BLaER1 (cell line): Measurements from ENCODE around the gene CTSW.

Experiments used
- H3K27ac ChIP-seq: shearing (Covaris generic); formaldehyde crosslinking; 2 replicates; pipeline ENCODE4 v1.8.1; 2022
- H3K27me3 ChIP-seq: shearing (Covaris generic); formaldehyde crosslinking; 2 replicates; pipeline ENCODE4 v1.8.1; 2022
- H3K36me3 ChIP-seq: shearing (Covaris generic); formaldehyde crosslinking; 2 replicates; pipeline ENCODE4 v1.8.1; 2022
- H3K4me1 ChIP-seq: shearing (Covaris generic); formaldehyde crosslinking; 2 replicates; pipeline ENCODE4 v1.8.1; 2022
- H3K4me2 ChIP-seq: shearing (Covaris generic); formaldehyde crosslinking; 2 replicates; pipeline ENCODE4 v1.8.1; 2022
- H3K4me3 ChIP-seq: shearing (Covaris generic); formaldehyde crosslinking; 2 replicates; pipeline ENCODE4 v1.8.1; 2022
- H3K9ac ChIP-seq: shearing (Covaris generic); formaldehyde crosslinking; 2 replicates; pipeline ENCODE4 v1.8.1; 2022
- H3K9me3 ChIP-seq: shearing (Covaris generic); formaldehyde crosslinking; 2 replicates; pipeline ENCODE4 v1.8.1; 2022
- H4K20me1 ChIP-seq: shearing (Covaris generic); formaldehyde crosslinking; 2 replicates; pipeline ENCODE4 v1.8.1; 2022
- Cebpa-rat ChIP-seq: shearing (Covaris generic); IDR thresholded peaks from 2 replicates; pipeline ENCODE4 v1.8.1; 2022

The CTSW gene

DNA sequence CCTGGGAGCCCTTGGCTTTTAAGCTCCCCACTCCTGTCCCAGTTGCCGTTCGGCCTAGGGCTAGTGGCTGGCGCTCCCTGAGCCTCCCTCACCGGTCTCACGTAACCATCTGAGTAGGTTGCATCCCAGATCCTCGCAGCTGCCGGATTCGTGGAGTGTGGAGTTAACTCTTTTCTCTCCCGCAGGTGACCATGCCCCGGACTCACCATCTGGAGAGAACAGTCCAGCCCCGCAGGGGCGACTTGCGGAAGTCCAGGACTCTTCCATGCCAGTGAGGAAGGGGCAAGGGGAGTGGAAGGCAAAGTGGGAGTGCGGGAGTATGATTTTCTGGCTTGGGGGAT, 18.5 kb upstream of the CTSW start:
- Histone ChIP-seq H3K27ac (peak overlapping the region; percentile 86), H3K36me3 (peaks cover 53% of the 10 kb centered on the region)
- TF ChIP-seq Cebpa-rat: no peak

GRCh38 chr11:65861533-65862183, 18.0 kb upstream of the CTSW start:
- H3K4me3 ChIP-seq: peak overlapping the region; percentile 91
- no peak for TF ChIP-seq Cebpa-rat
- H3K36me3 ChIP-seq: peaks cover 53% of the 10 kb centered on the region
- peak overlapping the region; percentile 89 for H3K4me2 ChIP-seq
- peak overlapping the region; percentile 86; the same call in 1 of the 2 replicates for H3K27ac ChIP-seq
- peaks cover 28% of the 10 kb centered on the region for H3K4me1 ChIP-seq
- no peaks in the 10 kb centered on the region for H3K9me3 ChIP-seq
- peaks cover 66% of the 10 kb centered on the region for H4K20me1 ChIP-seq
- H3K9ac ChIP-seq: peak overlapping the region; percentile 96
- no peaks in the 10 kb centered on the region for H3K27me3 ChIP-seq

More for the DNA sequence above, 18.5 kb upstream of the CTSW start:
- H3K9me3 ChIP-seq: no peaks in the 10 kb centered on the region
- H3K4me3 ChIP-seq: peak overlapping the region; percentile 91
- H3K4me2 ChIP-seq: peak overlapping the region; percentile 89
- H3K27me3 ChIP-seq: no peaks in the 10 kb centered on the region
- peak overlapping the region; percentile 96 for H3K9ac ChIP-seq
- peaks cover 33% of the 10 kb centered on the region for H3K4me1 ChIP-seq
- peaks cover 66% of the 10 kb centered on the region for H4K20me1 ChIP-seq

DNA sequence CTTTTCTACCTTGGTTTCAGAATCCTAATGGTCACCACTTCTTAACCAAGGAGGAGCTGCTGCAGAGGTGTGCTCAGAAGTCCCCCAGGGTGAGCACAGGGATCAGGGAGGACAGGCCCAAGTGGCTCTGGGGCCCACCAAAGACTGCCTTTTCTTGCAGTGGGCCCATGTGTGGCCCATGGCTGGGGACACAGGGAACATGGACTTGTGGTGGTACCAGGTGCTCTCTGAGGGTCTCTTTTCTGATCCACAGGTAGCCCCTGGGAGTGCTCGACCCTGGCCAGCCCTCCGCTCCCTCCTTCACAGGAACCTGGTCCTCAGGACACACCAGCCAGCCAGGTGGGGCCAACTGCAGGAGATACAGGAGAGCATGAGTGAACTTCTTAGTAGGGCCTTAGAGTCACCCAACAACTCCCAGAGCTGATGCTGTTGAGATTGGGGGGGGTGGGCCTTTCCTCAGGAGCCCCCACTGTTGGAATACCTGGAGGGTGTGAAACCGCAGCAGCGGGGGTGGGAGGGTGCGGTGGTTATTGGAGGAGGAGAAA, 17.4 kb upstream of the CTSW start:
- Histone ChIP-seq H3K4me3 (peak overlapping the region; percentile 91; the same call in 1 of the 2 replicates), H3K4me1 (peaks cover 26% of the 10 kb centered on the region), H3K4me2 (peak overlapping the region; percentile 89), H3K27ac (no peak overlapping the region), H3K36me3 (peaks cover 58% of the 10 kb centered on the region), H3K9ac (0 out of 2 replicates have a peak overlapping the region, but pooled peaks have one; percentile 96), H4K20me1 (peaks cover 66% of the 10 kb centered on the region), H3K9me3 (no peaks in the 10 kb centered on the region), H3K27me3 (no peaks in the 10 kb centered on the region)
- TF ChIP-seq Cebpa-rat: no peak

DNA sequence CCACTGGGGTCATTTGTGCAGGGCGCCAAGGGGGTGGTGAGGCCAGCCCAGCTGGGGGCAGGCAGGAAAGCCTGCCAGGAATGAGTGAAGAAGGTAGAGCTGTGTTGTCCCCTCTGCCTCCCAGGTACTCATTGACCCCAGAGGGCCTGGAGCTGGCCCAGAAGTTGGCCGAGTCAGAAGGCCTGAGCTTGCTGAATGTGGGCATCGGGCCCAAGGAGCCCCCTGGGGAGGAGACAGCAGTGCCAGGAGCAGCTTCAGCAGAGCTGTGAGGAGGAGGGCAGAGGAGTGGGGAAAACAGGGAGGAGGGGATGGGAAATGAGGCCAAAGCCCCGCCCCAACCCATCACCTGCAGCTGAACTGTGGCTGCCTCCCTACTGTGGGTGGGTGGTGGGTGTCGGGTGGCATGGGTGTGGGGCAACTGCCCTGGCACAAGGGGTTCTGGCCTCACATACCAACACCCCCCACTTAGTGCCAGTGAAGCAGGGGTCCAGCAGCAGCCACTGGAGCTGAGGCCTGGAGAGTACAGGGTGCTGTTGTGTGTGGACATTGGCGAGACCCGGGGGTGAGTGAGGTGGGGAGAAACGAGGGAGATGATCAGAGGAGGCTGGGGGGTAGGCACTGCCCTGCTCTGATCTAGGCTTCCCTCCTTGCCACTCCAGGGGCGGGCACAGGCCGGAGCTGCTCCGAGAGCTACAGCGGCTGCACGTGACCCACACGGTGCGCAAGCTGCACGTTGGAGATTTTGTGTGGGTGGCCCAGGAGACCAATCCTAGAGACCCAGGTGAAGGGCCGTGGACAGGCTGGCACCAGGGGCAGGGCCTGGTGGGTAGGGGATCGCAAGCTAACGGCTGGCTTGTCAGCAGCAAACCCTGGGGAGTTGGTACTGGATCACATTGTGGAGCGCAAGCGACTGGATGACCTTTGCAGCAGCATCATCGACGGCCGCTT, 16.4 kb upstream of the CTSW start:
- Histone ChIP-seq H3K4me3 (no peak overlapping the region), H3K4me1 (peaks cover 26% of the 10 kb centered on the region), H3K4me2 (no peak overlapping the region), H4K20me1 (peaks cover 66% of the 10 kb centered on the region), H3K27me3 (0 out of 2 replicates have a peak, but pooled peaks cover under 1% of the 10 kb centered on the region), H3K9me3 (no peaks in the 10 kb centered on the region), H3K9ac (0 out of 2 replicates have a peak overlapping the region, but pooled peaks have one; percentile 22), H3K27ac (no peak overlapping the region), H3K36me3 (peaks cover 66% of the 10 kb centered on the region)
- no peak for TF ChIP-seq Cebpa-rat

DNA sequence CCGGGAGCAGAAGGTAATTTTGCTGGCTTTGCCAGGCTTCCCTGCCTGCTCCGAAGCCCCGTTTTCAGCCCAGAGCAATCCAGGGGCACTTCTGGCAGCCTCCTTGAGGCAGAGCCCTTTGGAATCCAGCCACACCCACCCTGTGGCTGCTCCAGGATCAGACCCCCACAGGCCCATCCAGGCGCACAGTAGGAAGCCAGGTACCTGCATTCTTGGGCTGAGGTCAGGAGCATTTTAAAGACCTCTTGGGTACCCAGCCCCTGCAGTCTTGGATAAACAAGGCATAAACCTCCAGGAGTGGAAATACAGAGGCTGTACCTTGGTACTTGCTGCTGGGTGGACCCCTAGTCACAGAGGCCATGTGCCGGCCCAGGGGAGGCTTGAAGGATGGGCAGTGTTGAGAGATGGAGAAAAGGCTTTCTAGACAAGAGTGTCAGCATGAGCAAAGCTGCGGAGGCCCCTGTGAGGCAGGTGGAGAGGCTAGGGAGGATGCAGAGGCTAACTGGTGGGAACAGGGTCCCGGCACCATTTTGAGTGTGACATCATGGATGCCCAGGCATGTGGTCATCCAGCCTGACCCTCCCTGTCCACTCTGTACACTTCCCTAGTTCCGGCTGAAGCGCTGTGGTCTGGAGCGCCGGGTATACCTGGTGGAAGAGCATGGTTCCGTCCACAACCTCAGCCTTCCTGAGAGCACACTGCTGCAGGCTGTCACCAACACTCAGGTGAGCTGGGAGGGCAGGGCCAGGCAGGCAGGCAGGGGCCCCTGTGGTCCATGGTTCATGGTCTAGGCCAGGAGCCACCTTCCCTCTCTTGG, 15.5 kb upstream of the CTSW start:
- H4K20me1 ChIP-seq: peaks cover 75% of the 10 kb centered on the region
- H3K9ac ChIP-seq: no peak overlapping the region
- H3K4me1 ChIP-seq: peaks cover 20% of the 10 kb centered on the region
- H3K9me3 ChIP-seq: no peaks in the 10 kb centered on the region
- TF ChIP-seq Cebpa-rat: no peak
- no peak overlapping the region for H3K27ac ChIP-seq
- H3K4me2 ChIP-seq: no peak overlapping the region
- H3K36me3 ChIP-seq: peaks cover 70% of the 10 kb centered on the region
- H3K27me3 ChIP-seq: peaks cover 8% of the 10 kb centered on the region; the same call in 1 of the 2 replicates
- no peak overlapping the region for H3K4me3 ChIP-seq

GRCh38 chr11:65864706-65865471, 14.7 kb upstream of the CTSW start:
- Histone ChIP-seq H3K4me2 (no peak overlapping the region), H3K36me3 (peaks cover 70% of the 10 kb centered on the region), H3K9me3 (no peaks in the 10 kb centered on the region), H3K4me1 (peaks cover 24% of the 10 kb centered on the region), H3K9ac (no peak overlapping the region), H4K20me1 (peaks cover 82% of the 10 kb centered on the region), H3K27ac (no peak overlapping the region), H3K27me3 (peaks cover 16% of the 10 kb centered on the region), H3K4me3 (no peak overlapping the region)
- no peak for TF ChIP-seq Cebpa-rat

DNA sequence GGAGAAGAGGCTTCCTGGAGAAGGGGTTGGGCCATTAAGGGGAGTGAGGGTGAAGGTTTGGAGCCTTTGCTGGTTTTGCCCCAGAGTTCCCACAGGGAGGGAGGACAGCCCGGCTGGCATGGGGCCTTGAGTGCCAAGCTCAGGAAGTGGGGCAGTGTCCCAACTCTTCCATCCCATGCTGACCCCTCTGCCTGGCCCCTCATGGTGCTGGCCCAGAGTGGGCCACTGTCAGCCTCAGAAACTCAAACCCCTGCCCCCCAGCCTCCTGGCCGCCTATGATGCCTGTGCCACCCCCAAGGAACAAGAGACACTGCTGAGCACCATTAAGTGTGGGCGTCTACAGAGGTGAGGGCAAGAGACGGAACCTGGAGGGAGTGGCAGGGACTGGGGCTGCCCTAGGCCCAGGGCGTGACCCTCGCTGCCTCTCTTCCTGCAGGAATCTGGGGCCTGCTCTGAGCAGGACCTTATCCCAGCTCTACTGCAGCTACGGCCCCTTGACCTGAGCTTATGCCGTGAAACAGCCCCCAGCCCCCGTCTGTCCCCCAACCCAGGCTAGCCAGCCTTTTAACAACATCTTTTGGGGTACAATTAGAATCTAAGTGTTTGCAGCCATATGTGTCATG, 14.0 kb upstream of the CTSW start:
- Histone ChIP-seq H3K27ac (no peak overlapping the region), H3K4me3 (no peak overlapping the region), H3K4me2 (no peak overlapping the region), H4K20me1 (peaks cover 90% of the 10 kb centered on the region), H3K9me3 (no peaks in the 10 kb centered on the region), H3K36me3 (peaks cover 70% of the 10 kb centered on the region), H3K4me1 (peaks cover 30% of the 10 kb centered on the region), H3K27me3 (peaks cover 18% of the 10 kb centered on the region), H3K9ac (no peak overlapping the region)
- TF ChIP-seq Cebpa-rat: no peak

- H4K20me1 ChIP-seq: peaks cover 93% of the 10 kb centered on the region
Measured at GRCh38 chr11:65866509-65867283, 12.9 kb upstream of the CTSW start.

More at GRCh38 chr11:65866509-65867283, 12.9 kb upstream of the CTSW start:
- Histone ChIP-seq H3K9me3 (no peaks in the 10 kb centered on the region), H3K36me3 (peaks cover 68% of the 10 kb centered on the region), H3K27ac (no peak overlapping the region), H3K4me1 (peaks cover 33% of the 10 kb centered on the region), H3K9ac (no peak overlapping the region), H3K4me3 (no peak overlapping the region), H3K27me3 (peaks cover 20% of the 10 kb centered on the region), H3K4me2 (no peak overlapping the region)
- no peak for TF ChIP-seq Cebpa-rat
